GM19438 (cell line): Measurements from ENCODE around the gene SCYGR5.
"Not testable (repeated sequence)": the region's sequence is repeated elsewhere in the genome, so short reads cannot be mapped to it uniquely, and the experiment has no call there.

ENCODE experiments used
- ATAC-seq: cut with Tn5 transposase; IDR thresholded peaks from one replicate; pipeline ENCODE4 v1.9.1; 2021; ENCODE audit warnings: low read depth; ENCODE audit not compliant: unreplicated experiment

The SCYGR5 gene

GRCh38 chr2:227666631-227667170, at the start of gene SCYGR5:
SCYGR5 (plus strand) TSS chr2:227666804; CDS start chr2:227666804, 0 bp downstream.
- ATAC-seq, result not testable (repeated sequence)

GRCh38 chr2:227617316-227618230, 49.0 kb upstream of the SCYGR5 start, which contains the start of gene SCYGR4:
SCYGR4 (plus strand) TSS chr2:227617498; CDS start chr2:227617498, 0 bp downstream.
- no peak for ATAC-seq

- ATAC-seq, result no peak
Measured at GRCh38 chr2:227623226-227623625, 43.4 kb upstream of the SCYGR5 start.

GRCh38 chr2:227625420-227625819, 41.2 kb upstream of the SCYGR5 start:
- no peak for ATAC-seq

GRCh38 chr2:227626580-227627151, 39.9 kb upstream of the SCYGR5 start:
- ATAC-seq, result no peak

- peak; percentile 91 for ATAC-seq
Measured at GRCh38 chr2:227627769-227628168, 38.8 kb upstream of the SCYGR5 start.

- ATAC-seq, result no peak
Measured at GRCh38 chr2:227629435-227629834, 37.2 kb upstream of the SCYGR5 start.

- ATAC-seq, result no peak
Measured at GRCh38 chr2:227630322-227630721, 36.3 kb upstream of the SCYGR5 start.

- no peak for ATAC-seq
Measured at GRCh38 chr2:227632827-227633226, 33.8 kb upstream of the SCYGR5 start.

- ATAC-seq, result no peak
Measured at GRCh38 chr2:227634201-227634600, 32.4 kb upstream of the SCYGR5 start.

GRCh38 chr2:227642656-227643055, 23.9 kb upstream of the SCYGR5 start:
- ATAC-seq, result no peak

- no peak for ATAC-seq
Measured at GRCh38 chr2:227643990-227644551, 22.5 kb upstream of the SCYGR5 start.

GRCh38 chr2:227653419-227653818, 13.2 kb upstream of the SCYGR5 start:
- no peak for ATAC-seq

GRCh38 chr2:227654426-227654825, 12.2 kb upstream of the SCYGR5 start:
- ATAC-seq, result no peak

GRCh38 chr2:227655454-227655853, 11.2 kb upstream of the SCYGR5 start:
- no peak for ATAC-seq

GRCh38 chr2:227657199-227657845, 9.3 kb upstream of the SCYGR5 start:
- no peak for ATAC-seq

GRCh38 chr2:227661025-227661649, 5.5 kb upstream of the SCYGR5 start:
- no peak for ATAC-seq

GRCh38 chr2:227661827-227662226, 4.8 kb upstream of the SCYGR5 start:
- no peak for ATAC-seq

GRCh38 chr2:227665189-227665940, 1.2 kb upstream of the SCYGR5 start:
- ATAC-seq, result no peak
